CD4-positive, alpha-beta T cell (primary cell): ENCODE data around the gene CNR1. TPM values are rescaled to one million over a fixed set of nuclear protein-coding genes. Genes with fewer than 3 reads are reported as not detected.

ENCODE experiments used
- ATAC-seq: fragments of 200-7000 bp; cut with Tn5 transposase; one replicate; pipeline ENCODE4 v1.10.0; 2022; ENCODE audit warnings: mild to moderate bottlenecking; ENCODE audit not compliant: poor library complexity
- CTCF ChIA-PET: fragments of 350-600 bp; sonication (Branson Sonifier 250); formaldehyde crosslinking; loops from one replicate; lab custom pipeline; 2021; ENCODE audit warnings: antibody characterized with exemption, inconsistent platforms; lab: Charles Lee
- POLR2A ChIA-PET: fragments of 350-600 bp; sonication (Branson Sonifier 250); formaldehyde crosslinking; loops from one replicate; lab custom pipeline; 2021; ENCODE audit warnings: antibody characterized with exemption, inconsistent platforms; lab: Charles Lee
- DNase-seq, 14 experiments: peaks; one replicate each; pipeline ENCODE4 v3.0.0-alpha.2; 2013 to 2020; ENCODE audit warnings: mixed read lengths in 2 of 14
- H3K27ac ChIP-seq, 2 donors: one replicate each; pipeline versions ENCODE4 v1.5.1 to v1.7.0; 2013; ENCODE audit warnings: low read length in 2 of 2, low read depth in 1 of 2, mild to moderate bottlenecking in 1 of 2
- H3K27me3 ChIP-seq, 2 experiments: 1 replicate in 1 of 2; 2 replicates in 1 of 2; pipeline versions ENCODE4 v1.6.1 to v1.7.0; 2013; ENCODE audit warnings: low read length in 2 of 2, control low read depth in 1 of 2, mild to moderate bottlenecking in 1 of 2, moderate library complexity in 1 of 2; ENCODE audit not compliant: insufficient read depth in 2 of 2, control insufficient read depth in 1 of 2
- H3K36me3 ChIP-seq: one replicate; pipeline ENCODE4 v1.6.1; 2013; ENCODE audit warnings: low read length, control low read depth; ENCODE audit not compliant: insufficient read depth
- H3K4me1 ChIP-seq: one replicate; pipeline ENCODE4 v1.6.1; 2013; ENCODE audit warnings: low read length, control low read depth; ENCODE audit not compliant: insufficient read depth
- H3K4me3 ChIP-seq: one replicate; pipeline ENCODE4 v1.5.1; 2013; ENCODE audit warnings: mild to moderate bottlenecking, low read length, moderate library complexity
- H3K9me3 ChIP-seq, 2 experiments: 1 replicate in 1 of 2; 2 replicates in 1 of 2; pipeline versions ENCODE4 v1.6.1 to v1.7.0; 2013; ENCODE audit warnings: low read length in 2 of 2, mild to moderate bottlenecking in 2 of 2, control low read depth in 1 of 2, moderate library complexity in 1 of 2; ENCODE audit not compliant: control insufficient read depth in 1 of 2, insufficient read depth in 1 of 2
- H3K27ac Mint-ChIP-seq: one replicate; pipeline ENCODE4 v1.8.0; 2020; ENCODE audit warnings: mixed read lengths
- H3K27me3 Mint-ChIP-seq: one replicate; pipeline ENCODE4 v1.8.0; 2021; ENCODE audit warnings: mixed read lengths
- H3K36me3 Mint-ChIP-seq: one replicate; pipeline ENCODE4 v1.8.0; 2021; ENCODE audit warnings: low read depth, mixed read lengths
- H3K4me1 Mint-ChIP-seq: one replicate; pipeline ENCODE4 v1.8.0; 2021; ENCODE audit warnings: low read depth, mixed read lengths
- H3K4me3 Mint-ChIP-seq: one replicate; pipeline ENCODE4 v1.8.0; 2020; ENCODE audit warnings: mild to moderate bottlenecking, mixed read lengths
- H3K9me3 Mint-ChIP-seq: one replicate; pipeline ENCODE4 v1.8.0; 2020; ENCODE audit warnings: mixed read lengths
- intact Hi-C, 2 experiments: fragments of 100-400 bp; cut with DNase I in 1 of 2; cut with micrococcal nuclease in 1 of 2; formaldehyde crosslinking; loops; one replicate each; pipeline versions ENCODE4 v1.15.1 to v1.9.0; 2023 to 2025; cut with DNase I, micrococcal nuclease
- total RNA-seq, 174 experiments: library from RNA in 2 of 174; stranded (reverse) in 2 of 174; gene quantifications; one replicate each; pipeline ENCODE4 v1.2.3 and lab custom pipeline; 2021 to 2026
- TF ChIP-seq, protein P1 (sequence below): fragments of 200-600 bp; IDR thresholded peaks from one replicate; pipeline ENCODE4 v1.8.0; 2022; ENCODE audit warnings: antibody characterized with exemption, mild to moderate bottlenecking

The CNR1 gene
- total RNA-seq, 2 experiments from 2014 or later = not detected

DNA sequence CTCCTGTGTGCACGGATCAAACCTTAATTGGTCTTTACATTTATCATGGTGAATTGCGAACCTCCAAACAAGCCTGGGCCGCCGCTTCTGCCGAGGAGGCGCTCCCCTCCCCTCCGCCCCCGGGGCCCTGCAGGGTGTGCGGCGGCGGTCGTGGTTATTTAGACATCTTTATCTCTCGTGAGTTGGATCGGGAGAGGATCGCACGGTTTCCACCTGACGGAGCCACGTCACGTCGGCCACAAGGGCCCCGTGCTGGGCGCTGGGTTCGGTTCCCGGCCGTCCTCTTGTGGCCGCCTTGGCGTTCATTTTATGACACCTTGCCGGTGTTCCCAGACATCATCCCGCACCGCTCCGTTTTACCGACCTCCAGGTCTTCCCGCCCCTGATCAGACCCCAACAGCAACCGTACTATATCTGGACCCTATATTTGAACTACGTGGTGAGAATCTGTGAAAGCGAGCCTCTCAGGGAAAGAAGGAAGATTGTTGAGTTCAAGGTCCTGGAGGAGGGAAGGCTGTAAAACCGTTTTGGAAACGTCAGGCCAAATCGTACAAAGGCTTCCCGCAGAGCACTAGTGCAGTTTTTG lies 1.3 kb upstream of the CNR1 start:
- Histone ChIP-seq H3K27ac (no peak overlapping the region), H3K9me3 (peaks cover 0 to 5% of the 10 kb centered on the region in 2 experiments), H3K27me3 (peaks cover 35 to 70% of the 10 kb centered on the region in 2 experiments), H3K4me1 (peaks cover 10% of the 10 kb centered on the region), H3K4me3 (no peak overlapping the region), H3K36me3 (no peaks in the 10 kb centered on the region)
- Mint-ChIP-seq H3K4me1 (peaks cover 15% of the 10 kb centered on the region), H3K27me3 (peaks cover 79% of the 10 kb centered on the region), H3K9me3 (no peaks in the 10 kb centered on the region), H3K27ac (no peak overlapping the region), H3K36me3 (no peaks in the 10 kb centered on the region), H3K4me3 (peak overlapping the region; percentile 77)
- DNase-seq (no peak), ATAC-seq (no peak)
- CTCF ChIA-PET = no interaction called here
- TF ChIP-seq, protein P1, sequence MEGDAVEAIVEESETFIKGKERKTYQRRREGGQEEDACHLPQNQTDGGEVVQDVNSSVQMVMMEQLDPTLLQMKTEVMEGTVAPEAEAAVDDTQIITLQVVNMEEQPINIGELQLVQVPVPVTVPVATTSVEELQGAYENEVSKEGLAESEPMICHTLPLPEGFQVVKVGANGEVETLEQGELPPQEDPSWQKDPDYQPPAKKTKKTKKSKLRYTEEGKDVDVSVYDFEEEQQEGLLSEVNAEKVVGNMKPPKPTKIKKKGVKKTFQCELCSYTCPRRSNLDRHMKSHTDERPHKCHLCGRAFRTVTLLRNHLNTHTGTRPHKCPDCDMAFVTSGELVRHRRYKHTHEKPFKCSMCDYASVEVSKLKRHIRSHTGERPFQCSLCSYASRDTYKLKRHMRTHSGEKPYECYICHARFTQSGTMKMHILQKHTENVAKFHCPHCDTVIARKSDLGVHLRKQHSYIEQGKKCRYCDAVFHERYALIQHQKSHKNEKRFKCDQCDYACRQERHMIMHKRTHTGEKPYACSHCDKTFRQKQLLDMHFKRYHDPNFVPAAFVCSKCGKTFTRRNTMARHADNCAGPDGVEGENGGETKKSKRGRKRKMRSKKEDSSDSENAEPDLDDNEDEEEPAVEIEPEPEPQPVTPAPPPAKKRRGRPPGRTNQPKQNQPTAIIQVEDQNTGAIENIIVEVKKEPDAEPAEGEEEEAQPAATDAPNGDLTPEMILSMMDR = no peak
- POLR2A ChIA-PET = no interaction called here
- intact Hi-C loops = no loop called here

DNA sequence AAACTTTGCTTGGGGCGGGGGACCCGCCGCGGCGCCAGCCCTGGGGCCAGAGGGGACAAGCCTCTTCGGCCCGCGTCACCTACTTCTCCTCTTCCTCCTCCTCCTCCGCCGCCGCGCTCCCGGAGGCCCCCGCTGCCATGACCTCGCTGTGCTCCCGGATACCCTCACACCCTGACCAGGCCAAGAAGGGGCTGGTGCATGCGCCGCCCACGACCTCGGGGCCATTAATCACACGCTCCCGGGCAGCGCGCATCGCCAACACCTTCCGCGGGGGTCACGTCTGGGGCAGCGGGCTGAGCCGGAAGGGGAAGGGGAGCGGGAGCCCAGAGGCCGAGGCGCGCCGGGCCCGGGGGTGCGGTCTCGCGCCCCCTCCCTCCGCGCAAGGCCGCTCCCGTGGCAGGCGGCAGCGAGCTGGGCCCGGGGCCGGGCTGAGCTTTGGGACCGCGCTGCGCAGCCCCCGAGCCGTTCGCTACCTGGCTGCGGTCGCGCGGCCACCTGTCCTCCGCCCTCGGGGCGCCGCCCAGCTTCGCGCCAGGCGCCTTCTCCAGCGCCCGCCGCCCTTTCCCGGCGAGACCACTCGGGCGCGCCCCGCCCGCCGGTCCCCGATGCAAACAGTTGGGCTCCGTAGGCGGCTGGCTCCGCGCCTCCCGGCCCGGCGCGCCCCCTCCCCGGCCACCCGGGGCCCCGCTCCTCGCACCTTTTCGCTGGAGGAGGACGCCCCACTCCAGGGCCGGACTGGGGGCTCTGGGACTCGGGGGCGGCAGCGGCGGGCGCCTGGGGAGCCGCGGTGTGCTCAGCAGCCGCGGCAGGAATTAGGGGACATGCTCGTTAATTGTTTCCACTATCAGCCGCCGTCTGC lies 575 bp upstream of the CNR1 start:
- TF ChIP-seq, protein P1 = no peak
- Histone ChIP-seq H3K4me3 (peak overlapping the region; percentile 22), H3K27ac (no peak overlapping the region), H3K9me3 (peaks cover 0 to 5% of the 10 kb centered on the region in 2 experiments), H3K36me3 (no peaks in the 10 kb centered on the region), H3K27me3 (peaks cover 35 to 74% of the 10 kb centered on the region in 2 experiments), H3K4me1 (peaks cover 10% of the 10 kb centered on the region)
- no peak overlapping the region for H3K27ac Mint-ChIP-seq
- CTCF ChIA-PET = no interaction called here
- POLR2A ChIA-PET = no interaction called here
- peaks cover 15% of the 10 kb centered on the region for H3K4me1 Mint-ChIP-seq
- ATAC-seq (no peak), DNase-seq (peak in 2 of 14 experiments; percentile 3 to 5)
- no peaks in the 10 kb centered on the region for H3K36me3 Mint-ChIP-seq
- peak overlapping the region; percentile 25 for H3K4me3 Mint-ChIP-seq
- intact Hi-C loops = no loop called here
- no peaks in the 10 kb centered on the region for H3K9me3 Mint-ChIP-seq
- H3K27me3 Mint-ChIP-seq = peaks cover 81% of the 10 kb centered on the region

DNA sequence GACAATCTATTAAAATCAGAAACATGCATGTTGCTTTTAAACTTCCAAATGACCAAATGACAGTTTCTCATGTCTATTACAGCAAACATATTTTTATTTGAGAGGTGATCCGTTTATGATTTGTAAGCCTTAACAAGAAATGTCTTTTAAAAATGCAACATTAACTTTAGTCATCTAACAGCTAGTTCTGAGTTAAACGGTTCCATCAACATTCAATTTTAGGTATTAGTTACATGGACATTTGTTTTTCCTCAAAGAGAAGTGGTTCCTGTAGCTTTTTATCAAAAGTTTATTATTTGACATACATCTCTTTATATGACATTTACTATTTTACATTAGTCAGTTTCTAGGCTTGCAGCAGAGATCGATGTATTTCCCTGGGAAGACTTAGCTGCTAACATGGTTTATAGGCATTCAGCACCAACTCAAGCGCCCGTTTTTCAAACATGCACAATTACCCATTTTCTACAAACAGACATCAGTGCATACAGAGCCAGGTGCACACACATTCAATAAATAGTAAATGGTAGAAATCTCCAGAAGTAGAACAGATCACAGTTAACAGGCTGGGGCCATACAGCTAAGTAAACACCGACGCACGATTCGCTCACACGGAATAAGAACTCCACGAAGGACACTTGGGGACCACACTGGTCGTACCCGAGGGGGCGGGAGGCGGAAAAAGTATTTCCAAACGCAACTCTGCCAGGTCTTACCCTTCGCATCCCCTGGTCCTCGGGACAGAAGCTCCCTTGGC lies 882 bp downstream of the CNR1 start:
- H3K9me3 Mint-ChIP-seq = no peaks in the 10 kb centered on the region
- POLR2A ChIA-PET = no interaction called here
- peaks cover 15% of the 10 kb centered on the region for H3K4me1 Mint-ChIP-seq
- H3K27me3 Mint-ChIP-seq = peaks cover 74% of the 10 kb centered on the region
- no peak overlapping the region for H3K27ac Mint-ChIP-seq
- Histone ChIP-seq H3K9me3 (peaks cover 0 to 5% of the 10 kb centered on the region in 2 experiments), H3K27ac (no peak overlapping the region), H3K4me3 (no peak overlapping the region), H3K36me3 (no peaks in the 10 kb centered on the region), H3K4me1 (peaks cover 10% of the 10 kb centered on the region), H3K27me3 (peaks cover 35 to 73% of the 10 kb centered on the region in 2 experiments)
- TF ChIP-seq, protein P1 = no peak
- CTCF ChIA-PET = no interaction called here
- ATAC-seq (no peak), DNase-seq (no peak)
- intact Hi-C loops = no loop called here
- no peaks in the 10 kb centered on the region for H3K36me3 Mint-ChIP-seq
- H3K4me3 Mint-ChIP-seq = peak overlapping the region; percentile 63
